ENCODE measurements around the gene RAB3C.

- no peak for TF ChIP-seq CTCF (conservative IDR thresholded peaks at IDR 0.05 in 1 of 2, IDR thresholded peaks at IDR 0.05 in 1 of 2; ENCODE audit: low read depth in 1 of 2, low read length in 2 of 2)
- TF ChIP-seq EZH2 (IDR thresholded peaks at IDR 0.05; ENCODE audit: low read length, missing control alignments), result no peak
These were observed 205.1 kb downstream of the RAB3C start for GRCh38 chr5:58787987-58788386.
